HG03064 (cell line): Measurements from ENCODE around the gene PIGN.

ENCODE experiments used
- ATAC-seq: cut with Tn5 transposase; IDR thresholded peaks from one replicate; pipeline ENCODE4 v1.9.1; 2021; ENCODE audit warnings: low read depth; ENCODE audit not compliant: unreplicated experiment

PIGN gene

GRCh38 chr18:62186774-62187542, at the start of gene PIGN, which contains the start of gene RELCH:
Gene PIGN (minus strand): TSS chr18:62187056. CDS start chr18:62161353, 25,703 bp downstream.
Gene RELCH (plus strand): TSS chr18:62187255. CDS start chr18:62187506, 251 bp downstream.
- ATAC-seq = peak; percentile 88

GRCh38 chr18:62236252-62236651, 49.4 kb upstream of the PIGN start:
- ATAC-seq = no peak

- ATAC-seq = no peak
Observed at GRCh38 chr18:62226047-62226446, 39.2 kb upstream of the PIGN start.

- ATAC-seq = no peak
Observed at GRCh38 chr18:62224229-62224628, 37.4 kb upstream of the PIGN start.

GRCh38 chr18:62214790-62215189, 27.9 kb upstream of the PIGN start:
- no peak for ATAC-seq

GRCh38 chr18:62211325-62211828, 24.5 kb upstream of the PIGN start:
- ATAC-seq = no peak

GRCh38 chr18:62210138-62210537, 23.3 kb upstream of the PIGN start:
- no peak for ATAC-seq

- ATAC-seq = no peak
Observed at GRCh38 chr18:62209046-62209445, 22.2 kb upstream of the PIGN start.

GRCh38 chr18:62206593-62206992, 19.7 kb upstream of the PIGN start:
- ATAC-seq = no peak

GRCh38 chr18:62205824-62206223, 19.0 kb upstream of the PIGN start:
- no peak for ATAC-seq

- ATAC-seq = no peak
Observed at GRCh38 chr18:62201870-62202269, 15.0 kb upstream of the PIGN start.

- ATAC-seq = no peak
Observed at GRCh38 chr18:62200121-62200914, 13.5 kb upstream of the PIGN start.

- ATAC-seq = no peak
Observed at GRCh38 chr18:62199629-62200028, 12.8 kb upstream of the PIGN start.

GRCh38 chr18:62198259-62198658, 11.4 kb upstream of the PIGN start:
- ATAC-seq = no peak

GRCh38 chr18:62196980-62197379, 10.1 kb upstream of the PIGN start:
- ATAC-seq = no peak

- no peak for ATAC-seq
Observed at GRCh38 chr18:62196079-62196478, 9.2 kb upstream of the PIGN start.

GRCh38 chr18:62189208-62189607, 2.4 kb upstream of the PIGN start:
- ATAC-seq = no peak

GRCh38 chr18:62187543-62188510, 971 bp upstream of the PIGN start:
- ATAC-seq = peak; percentile 6

GRCh38 chr18:62186499-62186773, 420 bp downstream of the PIGN start:
- ATAC-seq = peak; percentile 3

GRCh38 chr18:62183578-62184195, 3.2 kb downstream of the PIGN start:
- ATAC-seq = no peak
